GM19372 (cell line): ENCODE measurements around the gene CMAS.
A peak's percentile ranks its signal among the peaks of the same experiment; 100 is the strongest.
"Not testable (repeated sequence)": the region's sequence is repeated elsewhere in the genome, so short reads cannot be mapped to it uniquely, and the experiment has no call there.

Experiments
- ATAC-seq: cut with Tn5 transposase; IDR thresholded peaks from one replicate; pipeline ENCODE4 v1.9.1; 2021; ENCODE audit warnings: mild to moderate bottlenecking, low read depth, moderate library complexity; ENCODE audit not compliant: unreplicated experiment

CMAS gene

DNA sequence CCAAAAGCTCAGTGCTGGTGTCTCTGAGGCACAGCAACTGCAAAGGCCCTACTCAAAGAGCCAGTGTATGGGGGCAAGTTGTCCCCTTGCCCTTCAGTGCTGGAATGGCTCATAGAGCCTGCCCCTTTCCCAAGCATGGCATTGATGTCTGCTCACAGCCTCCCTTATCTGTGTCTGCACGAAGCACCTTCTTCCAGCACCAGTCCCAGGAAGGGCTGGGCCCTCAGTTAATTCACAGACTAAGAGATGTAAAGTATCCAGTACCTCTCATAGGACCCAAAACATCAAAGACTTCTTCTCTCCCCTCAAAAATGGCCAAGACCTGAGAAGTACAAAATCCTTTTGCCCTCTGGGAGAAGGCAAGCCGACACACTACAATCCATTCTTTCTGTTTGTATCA, 1.6 kb upstream of the CMAS start:
- ATAC-seq: no peak

- ATAC-seq: no peak
Measured at GRCh38 chr12:22046968-22047390, 961 bp downstream of the CMAS start.

- ATAC-seq: no peak
Measured at GRCh38 chr12:22047494-22047893, 1.5 kb downstream of the CMAS start.

DNA sequence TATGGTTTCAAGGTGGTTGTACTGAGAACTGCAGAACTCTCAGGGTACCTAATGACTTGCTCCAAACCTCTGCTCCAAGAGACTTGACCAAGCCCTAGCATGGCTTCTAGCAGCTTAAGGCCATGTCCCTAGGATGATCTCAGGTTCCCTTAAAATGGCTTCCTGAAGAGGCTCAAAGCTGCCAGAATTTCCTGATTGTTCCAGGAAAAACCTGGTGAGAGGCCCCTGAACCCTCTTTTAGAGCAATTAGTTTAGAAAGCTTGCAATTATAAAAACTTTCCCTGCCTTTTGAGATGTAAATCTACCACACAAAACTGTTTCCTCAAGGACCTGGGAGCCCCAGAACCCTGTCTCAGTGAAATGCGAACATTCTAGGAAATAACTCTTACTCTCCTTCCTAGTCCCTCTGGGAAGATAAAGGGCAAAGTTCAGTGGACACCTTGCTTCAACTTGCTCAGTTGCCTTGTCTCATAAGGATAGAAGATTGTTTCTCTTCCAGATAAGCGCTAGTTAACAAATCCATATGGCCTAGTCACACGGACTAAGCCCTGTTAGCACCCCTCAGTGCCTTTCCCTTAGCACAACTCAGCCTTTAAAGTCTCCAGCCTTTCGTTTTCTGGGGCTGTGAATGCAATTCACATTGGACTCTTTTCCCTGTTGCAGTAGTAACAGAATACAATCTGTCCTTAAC, 2.5 kb downstream of the CMAS start:
- no peak for ATAC-seq

DNA sequence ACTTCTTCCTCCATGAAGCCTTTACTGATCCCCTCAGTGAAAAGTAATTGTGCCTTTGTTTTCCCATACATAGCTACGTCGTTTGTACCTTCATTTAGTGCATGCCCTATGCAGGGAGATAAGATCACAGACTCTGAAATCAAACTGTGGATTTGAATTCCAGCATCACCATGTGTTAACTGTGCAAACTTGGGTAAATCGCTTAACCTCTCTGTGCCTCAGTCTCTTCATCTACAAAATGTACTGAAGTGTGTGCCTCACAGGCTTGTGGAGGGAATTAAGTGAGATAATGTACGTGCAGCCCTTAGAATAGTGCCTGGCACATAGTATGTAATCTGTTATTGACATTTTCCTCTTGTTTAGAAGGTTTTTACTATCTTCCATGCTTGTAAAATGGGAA, 4.1 kb downstream of the CMAS start:
- no peak for ATAC-seq

DNA sequence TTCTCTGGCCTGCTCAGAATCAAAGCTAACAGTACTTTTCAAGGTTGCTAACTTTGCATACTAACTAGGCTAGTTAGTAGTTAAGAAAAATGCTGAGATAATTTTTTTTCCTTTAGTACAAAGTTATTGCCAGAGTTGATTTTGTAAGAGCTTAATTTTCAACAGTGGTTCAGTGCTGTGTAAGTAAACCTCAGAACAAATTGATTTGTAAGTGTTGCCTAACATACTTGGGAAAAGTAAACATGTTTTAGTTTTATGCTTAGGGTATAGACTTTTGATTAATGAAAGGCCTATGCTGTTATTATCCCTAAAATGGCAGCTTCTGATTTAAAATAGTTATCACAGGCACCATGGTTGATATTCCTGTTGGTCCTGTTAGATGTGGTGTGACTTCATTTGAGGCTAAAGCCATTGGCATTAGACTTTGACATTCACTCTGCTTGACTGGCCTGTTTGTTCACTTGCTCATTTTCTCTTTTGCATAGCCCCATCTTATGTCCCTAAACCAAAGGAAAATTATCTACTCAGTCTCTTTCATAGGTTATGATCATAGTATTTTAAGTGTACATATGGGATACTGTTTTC, 5.2 kb downstream of the CMAS start:
- no peak for ATAC-seq

DNA sequence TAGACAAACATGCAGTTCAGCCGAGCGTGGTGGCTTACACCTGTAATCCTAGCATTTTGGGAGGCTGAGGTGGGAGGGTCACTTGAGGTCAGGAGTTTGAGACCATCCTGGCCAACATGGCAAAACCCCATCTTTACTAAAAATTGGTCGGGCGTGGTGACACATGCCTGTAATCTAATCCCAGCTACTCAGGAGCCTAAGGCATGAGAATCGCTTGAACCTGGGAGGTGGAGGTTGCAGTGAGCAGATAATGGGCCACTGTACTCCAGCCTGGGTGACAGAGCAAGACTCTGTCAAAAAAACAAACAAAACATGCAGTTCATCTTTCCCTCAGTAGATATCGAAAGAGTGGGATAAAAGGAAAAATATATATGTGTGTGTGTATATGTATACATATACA, 7.0 kb downstream of the CMAS start:
- ATAC-seq: not testable (repeated sequence)

GRCh38 chr12:22054155-22054554, 8.1 kb downstream of the CMAS start:
- ATAC-seq: no peak

DNA sequence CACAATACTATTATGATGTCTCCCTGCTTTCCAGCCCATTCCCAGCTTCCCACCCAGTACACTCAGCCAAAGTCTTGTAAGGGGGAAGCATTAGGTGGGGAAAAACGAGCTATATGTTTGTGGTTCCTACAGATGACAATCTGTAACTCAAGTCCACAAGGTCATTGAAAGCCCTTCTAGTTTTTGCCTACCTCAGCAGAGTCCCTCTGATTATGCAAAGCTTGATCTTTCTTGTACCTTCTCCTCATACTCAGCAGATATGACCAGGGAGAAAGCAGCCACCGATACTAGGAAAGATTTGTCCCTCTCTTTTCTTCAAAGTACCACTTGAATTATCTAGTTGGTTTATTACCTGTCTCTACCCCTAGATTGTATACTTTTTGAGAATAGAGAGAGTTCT, 10.6 kb downstream of the CMAS start:
- ATAC-seq: no peak

DNA sequence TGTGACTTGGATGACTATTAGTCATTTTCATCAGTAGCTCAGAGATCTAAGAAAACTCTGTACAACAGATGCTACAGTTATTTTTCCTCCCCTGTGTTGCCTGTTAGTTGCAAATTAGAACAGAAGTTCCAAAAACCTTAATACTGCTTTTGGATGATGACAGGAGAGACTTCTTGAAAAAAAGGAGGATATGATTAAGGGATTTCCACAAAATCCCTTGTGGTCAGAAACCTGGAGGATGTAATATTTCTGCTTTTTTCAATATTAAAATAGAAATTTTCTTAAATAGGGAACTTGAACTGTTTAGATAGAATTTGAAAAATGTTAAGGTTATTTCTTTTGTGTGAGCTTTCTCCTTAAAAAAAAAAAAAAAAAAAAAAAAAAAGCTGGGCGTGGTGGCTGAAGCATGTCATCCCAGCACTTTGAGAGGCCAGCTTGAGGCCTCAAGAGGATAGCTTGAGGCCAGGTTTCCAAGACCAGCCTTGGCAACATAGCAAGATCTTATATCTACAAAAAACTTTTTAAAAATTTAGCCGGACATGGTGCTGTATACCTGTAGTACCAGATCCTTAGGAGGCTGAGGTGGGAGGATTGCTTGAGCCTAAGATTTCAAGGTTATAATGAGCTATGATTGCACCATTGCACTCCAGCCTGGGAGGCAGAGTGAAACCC, 14.1 kb downstream of the CMAS start:
- no peak for ATAC-seq

DNA sequence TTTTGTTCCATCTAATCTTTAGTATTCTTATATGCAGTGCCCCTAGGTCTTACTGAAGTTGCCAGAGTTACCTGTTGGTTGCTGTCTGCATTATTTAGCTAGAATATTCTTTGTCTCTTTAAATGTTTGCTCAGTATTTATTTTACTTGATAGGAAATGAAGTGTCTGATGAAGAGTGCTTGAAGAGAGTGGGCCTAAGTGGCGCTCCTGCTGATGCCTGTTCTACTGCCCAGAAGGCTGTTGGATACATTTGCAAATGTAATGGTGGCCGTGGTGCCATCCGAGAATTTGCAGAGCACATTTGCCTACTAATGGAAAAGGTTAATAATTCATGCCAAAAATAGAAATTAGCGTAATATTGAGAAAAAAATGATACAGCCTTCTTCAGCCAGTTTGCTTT, 18.9 kb downstream of the CMAS start:
- ATAC-seq: no peak

DNA sequence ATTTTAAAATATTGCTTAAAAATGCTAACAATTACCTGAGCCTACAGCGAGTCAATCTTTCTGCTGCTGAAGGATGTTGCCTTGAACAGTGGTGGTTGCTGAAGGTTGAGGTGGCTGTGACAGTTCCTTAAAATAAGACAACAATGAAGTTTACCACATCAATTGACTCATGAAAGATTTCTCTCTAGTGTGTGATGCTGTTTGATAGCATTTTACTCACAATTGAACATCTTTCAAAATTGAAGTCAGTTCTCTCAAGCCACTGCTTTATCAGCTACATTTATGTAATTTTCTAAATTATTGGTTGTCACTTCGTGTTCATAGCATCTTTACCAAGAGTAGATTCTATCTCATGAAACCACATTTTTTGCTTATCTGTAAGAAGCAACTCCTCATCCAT, 20.3 kb downstream of the CMAS start:
- ATAC-seq: no peak

DNA sequence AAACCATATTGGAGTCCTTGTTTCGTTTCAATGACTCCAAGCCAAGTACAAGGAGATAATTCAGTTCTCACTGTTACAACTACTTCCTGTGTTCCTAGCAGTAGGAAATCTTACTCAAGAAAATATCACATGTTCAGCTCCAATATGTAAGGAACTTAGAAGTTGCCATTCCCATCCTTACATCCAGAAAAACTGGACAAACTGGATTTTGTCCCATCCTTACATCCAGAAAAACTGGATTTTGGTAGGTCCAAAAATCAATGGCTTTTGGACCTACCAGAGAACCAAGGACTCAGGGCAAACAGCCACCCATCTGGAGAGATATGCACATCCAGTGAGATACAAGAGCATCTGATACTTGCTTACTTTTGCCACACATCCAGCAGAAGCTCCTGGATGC, 23.8 kb downstream of the CMAS start:
- no peak for ATAC-seq

- no peak for ATAC-seq
Measured at GRCh38 chr12:22082190-22082701, 36.2 kb downstream of the CMAS start.

- ATAC-seq: no peak
Measured at GRCh38 chr12:22083167-22083566, 37.1 kb downstream of the CMAS start.

DNA sequence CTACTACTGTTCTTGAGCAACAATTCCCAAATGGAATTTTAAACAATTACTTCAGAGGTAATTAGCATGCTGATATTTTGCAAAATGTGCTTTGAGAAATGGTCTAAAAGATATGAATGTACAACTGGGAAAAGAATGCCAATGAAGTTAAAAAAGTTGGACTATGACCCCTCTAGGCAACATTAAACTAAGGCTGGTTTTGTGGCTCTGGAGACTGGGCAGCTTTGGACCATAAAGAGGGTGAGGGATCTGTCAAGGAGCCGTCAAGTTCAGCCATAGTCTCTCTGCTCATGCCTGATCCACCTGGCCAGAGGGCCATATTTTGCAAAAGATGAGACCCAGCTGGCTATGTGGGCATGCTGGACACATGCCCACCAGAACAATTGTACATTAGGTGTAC, 38.8 kb downstream of the CMAS start:
- ATAC-seq: no peak

DNA sequence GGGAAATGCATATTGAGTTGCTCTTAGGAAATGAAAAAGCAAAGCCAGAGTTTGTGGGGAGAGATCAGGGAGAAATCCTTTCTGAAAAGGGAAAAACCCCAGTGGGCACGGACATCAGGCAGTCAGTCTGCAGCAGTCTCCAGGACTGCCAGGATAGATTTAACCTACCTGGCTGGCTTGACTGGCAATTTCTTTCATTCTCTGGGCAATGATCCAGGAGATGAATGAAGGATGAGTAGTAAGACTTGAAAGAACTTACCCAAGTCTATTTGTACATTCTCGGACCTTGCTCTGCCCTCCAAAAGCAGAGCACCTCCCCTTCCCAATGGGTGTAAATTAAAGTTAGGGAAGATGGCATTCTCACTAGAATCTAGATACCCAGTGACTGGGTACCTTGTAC, 42.9 kb downstream of the CMAS start:
- ATAC-seq: no peak

DNA sequence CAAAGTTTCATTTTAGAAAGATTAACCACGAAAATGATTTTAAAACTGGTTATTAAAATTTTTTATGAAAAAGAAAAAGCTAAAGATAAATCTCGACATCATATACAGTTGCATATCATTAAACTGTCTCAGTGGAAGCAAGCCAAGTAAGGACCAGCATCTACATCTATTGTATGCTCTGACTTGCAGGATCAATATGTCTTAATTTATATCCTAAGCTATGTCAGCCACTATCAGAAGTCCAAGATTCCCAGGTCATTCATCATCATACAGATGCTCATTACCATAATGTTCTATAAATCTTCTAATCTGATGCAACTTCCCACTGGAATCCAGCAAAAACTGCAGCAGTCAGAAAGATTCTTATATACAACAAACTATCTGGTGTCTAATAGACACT, 43.5 kb downstream of the CMAS start:
- ATAC-seq: no peak

- ATAC-seq: not testable (repeated sequence)
Measured at GRCh38 chr12:22099062-22099461, 53.0 kb downstream of the CMAS start.

DNA sequence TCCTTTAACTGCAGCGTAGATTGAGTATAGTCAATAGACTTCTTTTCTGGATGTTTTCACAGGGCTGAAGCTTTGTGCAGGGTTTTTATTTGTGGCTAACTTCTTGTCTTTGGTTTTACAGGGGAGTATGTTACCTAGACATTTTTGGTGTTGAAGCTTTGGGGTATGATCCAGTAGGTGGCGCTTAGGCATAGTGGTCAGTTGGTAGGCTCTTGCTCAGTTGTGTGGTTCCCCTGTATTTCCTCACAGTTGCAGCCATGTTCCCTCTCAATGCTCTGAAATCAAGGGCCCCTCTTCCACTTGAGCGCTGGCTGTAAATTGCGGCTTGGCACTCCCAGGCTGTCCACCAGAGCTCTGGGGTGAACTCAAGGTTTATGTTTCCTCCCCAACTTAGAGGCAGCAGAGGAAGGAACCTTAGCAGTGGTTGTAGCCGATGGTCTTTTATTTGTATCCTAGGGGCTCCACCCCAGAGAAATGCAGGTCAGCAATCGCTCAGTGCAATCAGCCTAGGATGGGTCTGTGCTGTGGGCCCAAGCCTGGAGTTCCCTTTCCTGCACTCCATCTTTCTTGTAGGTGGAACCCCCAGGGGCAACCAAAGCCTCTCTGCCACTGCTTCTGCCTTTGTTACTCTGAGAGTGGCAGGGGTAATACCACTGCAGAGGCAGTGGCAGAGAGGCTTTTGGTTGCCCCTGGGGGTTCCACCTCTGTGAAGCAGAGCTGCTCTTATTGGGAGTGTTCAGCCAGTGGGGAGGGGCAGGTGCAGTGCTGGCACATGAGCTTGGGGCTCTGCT, 55.1 kb downstream of the CMAS start:
- peak; percentile 67 for ATAC-seq

DNA sequence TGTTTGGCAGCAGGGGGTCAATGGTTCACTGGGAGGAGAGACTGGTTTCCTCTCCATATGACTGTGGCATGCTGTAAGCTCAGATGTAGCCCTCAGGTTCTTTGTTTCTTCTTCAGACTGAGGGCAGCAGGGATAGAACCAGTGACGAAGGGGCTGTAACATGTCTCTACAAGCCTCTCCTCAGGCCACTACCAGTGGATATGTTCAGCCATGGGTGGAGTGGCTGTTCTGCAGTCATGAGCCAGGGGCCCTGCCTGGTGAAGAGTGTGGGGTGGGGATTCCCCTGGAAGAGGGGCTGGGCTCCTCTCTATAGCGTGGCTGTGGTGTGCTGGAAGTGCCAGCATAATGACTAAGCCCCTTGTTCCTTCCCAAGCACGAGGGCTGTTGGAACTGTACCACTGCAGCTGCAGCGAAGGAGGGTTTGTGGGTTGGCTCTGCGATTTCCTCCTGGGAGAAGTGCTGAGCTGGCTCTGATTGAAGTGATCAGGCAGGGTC, 55.8 kb downstream of the CMAS start:
- no peak for ATAC-seq
